ENCODE measurements around the gene LHFPL3. TPM values are rescaled to one million over a fixed set of nuclear protein-coding genes. Genes with fewer than 3 reads are reported as not detected.

The LHFPL3 gene
- total and polyA plus RNA-seq, 2 experiments from 2014 or later: 0.24 TPM; not detected in 1

DNA sequence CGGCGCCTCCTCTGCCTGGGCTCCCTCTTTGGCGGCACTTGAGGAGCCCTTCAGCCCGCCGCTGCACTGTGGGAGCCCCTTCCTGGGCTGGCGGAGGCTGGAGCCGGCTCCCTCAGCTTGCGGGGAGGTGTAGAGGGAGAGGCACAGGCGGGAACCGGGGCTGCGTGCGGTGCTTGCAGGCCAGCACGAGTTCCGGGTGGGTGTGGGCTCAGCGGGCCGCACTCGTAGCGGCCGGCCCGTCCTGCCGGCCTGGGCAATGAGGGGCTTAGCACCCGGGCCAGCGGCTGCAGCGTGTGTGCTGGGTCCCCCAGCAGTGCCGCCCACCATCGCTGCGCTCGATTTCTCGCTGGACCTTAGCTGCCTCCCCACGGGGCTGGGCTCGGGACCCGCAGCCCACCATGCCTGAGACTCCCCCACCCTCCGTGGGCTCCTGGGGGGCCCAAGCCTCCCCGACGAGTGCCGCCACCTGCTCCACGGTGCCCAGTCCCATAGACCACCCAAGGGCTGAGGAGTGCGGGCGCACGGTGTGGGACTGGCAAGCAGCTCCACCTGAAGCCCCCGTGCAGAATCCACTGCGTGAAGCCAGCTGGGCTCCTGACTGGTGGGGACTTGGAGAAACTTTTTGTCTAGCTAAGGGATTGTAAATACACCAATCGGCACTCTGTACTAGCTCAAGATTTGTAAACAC lies 611.8 kb downstream of the LHFPL3 start:
- Histone ChIP-seq H3K27ac (ENCODE audit: low read depth) (no peak overlapping the region), H3K4me2 (no peak overlapping the region), H3K9me2 (ENCODE audit: insufficient read depth) (no peaks in the 10 kb centered on the region), H3K36me3 (ENCODE audit: insufficient read depth) (no peaks in the 10 kb centered on the region), H3F3A (replicated peaks; ENCODE audit: low read depth) (no peaks in the 10 kb centered on the region), H3K4me1 (ENCODE audit: insufficient read depth) (no peaks in the 10 kb centered on the region), H3K79me2 (replicated peaks; ENCODE audit: insufficient read depth) (no peaks in the 10 kb centered on the region), H4K20me1 (replicated peaks; ENCODE audit: insufficient read depth) (no peaks in the 10 kb centered on the region), H3K4me3 (no peak overlapping the region), H2AFZ (peak overlapping the region; percentile 59; the same call in 1 of the 2 replicates), H3K27me3 (ENCODE audit: insufficient read depth) (no peaks in the 10 kb centered on the region)
- ATAC-seq: no peak; the same call in 2 of the 3 replicates
- Mint-ChIP-seq H3K9me3 (peaks cover 2% of the 10 kb centered on the region; the same call in 2 of the 3 replicates), H3K27ac (no peak overlapping the region), H3K4me3 (no peak overlapping the region), H3K4me1 (peaks cover 13% of the 10 kb centered on the region), H3K27me3 (ENCODE audit: insufficient read depth, low read depth, poor library complexity) (peaks cover 4% of the 10 kb centered on the region), H3K36me3 (ENCODE audit: low read depth) (no peaks in the 10 kb centered on the region)
- no peak for TF ChIP-seq ZNF331 (CRISPR knock-in tag; IDR thresholded peaks at IDR 0.05; ENCODE audit: low read depth)
- TF ChIP-seq STAT1 (IDR thresholded peaks at IDR 0.05; ENCODE audit: unreplicated experiment): no peak
- no peak for TF ChIP-seq ZNF462 (CRISPR knock-in tag; IDR thresholded peaks at IDR 0.05)
- TF ChIP-seq EZH2 (IDR thresholded peaks at IDR 0.05; ENCODE audit: low read depth, unreplicated experiment): no peak
- TF ChIP-seq, protein P1, sequence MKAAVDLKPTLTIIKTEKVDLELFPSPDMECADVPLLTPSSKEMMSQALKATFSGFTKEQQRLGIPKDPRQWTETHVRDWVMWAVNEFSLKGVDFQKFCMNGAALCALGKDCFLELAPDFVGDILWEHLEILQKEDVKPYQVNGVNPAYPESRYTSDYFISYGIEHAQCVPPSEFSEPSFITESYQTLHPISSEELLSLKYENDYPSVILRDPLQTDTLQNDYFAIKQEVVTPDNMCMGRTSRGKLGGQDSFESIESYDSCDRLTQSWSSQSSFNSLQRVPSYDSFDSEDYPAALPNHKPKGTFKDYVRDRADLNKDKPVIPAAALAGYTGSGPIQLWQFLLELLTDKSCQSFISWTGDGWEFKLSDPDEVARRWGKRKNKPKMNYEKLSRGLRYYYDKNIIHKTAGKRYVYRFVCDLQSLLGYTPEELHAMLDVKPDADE (IDR thresholded peaks at IDR 0.05): no peak
- TF ChIP-seq ZNF114 (CRISPR knock-in tag; IDR thresholded peaks at IDR 0.05): no peak
- TF ChIP-seq JUNB (IDR thresholded peaks at IDR 0.05; ENCODE audit: unreplicated experiment): no peak
- TF ChIP-seq CTCF (conservative IDR thresholded peaks at IDR 0.05; ENCODE audit: low read depth in 2 of 2): no peak
- peak; percentile 9 for DNase-seq (ENCODE audit: low spot score)
